Lower leg skin (tissue), 4 donors: ENCODE data around the gene KIF7. TPM values are rescaled to one million over a fixed set of nuclear protein-coding genes. Genes with fewer than 3 reads are reported as not detected.

Experiments
- DNase-seq, 2 donors: peaks; one replicate each; pipeline ENCODE4 v3.0.0-alpha.2; 2019; ENCODE audit warnings: low spot score in 2 of 2
- H3K4me3 ChIP-seq: fragments of 200-600 bp; sonication (generic); 2 replicates; pipeline ENCODE4 v1.5.1; 2017; ENCODE audit warnings: mild to moderate bottlenecking, low read depth; ENCODE audit not compliant: poor library complexity, severe bottlenecking
- POLR2A ChIP-seq, 2 donors: fragments of 450-650 bp; IDR thresholded peaks; one replicate each; pipeline ENCODE4 v1.6.1; 2016 to 2017; ENCODE audit warnings: antibody characterized with exemption in 2 of 2, mild to moderate bottlenecking in 1 of 2, moderate library complexity in 1 of 2
- WGBS, 2 donors: methylation state at CpG; one replicate each; pipeline ENCODE4 v1.1.5; 2018; 5-methylcytosine and 5-hydroxymethylcytosine counted together
- intact Hi-C: fragments of 100-400 bp; cut with DNase I; formaldehyde crosslinking; loops from one replicate; pipeline ENCODE4 v1.15.0; 2023; ENCODE audit warnings: low total_unique reads
- total RNA-seq, 4 donors: library from RNA; depleted of rRNA; stranded (reverse); fragments of >200 nt; gene quantifications; one replicate each; pipeline ENCODE4 v1.1.0, GENCODE V29; 2016
- TF ChIP-seq, protein P1 (sequence below), 3 donors: fragments of 450-650 bp; IDR thresholded peaks; one replicate each; pipeline ENCODE4 v1.5.1; 2016; ENCODE audit warnings: antibody characterized with exemption in 3 of 3, mild to moderate bottlenecking in 3 of 3, moderate library complexity in 2 of 3

The KIF7 gene
- total RNA-seq, 4 donors from 2014 or later = 1.3 to 3.7 (median 1.9) TPM

DNA sequence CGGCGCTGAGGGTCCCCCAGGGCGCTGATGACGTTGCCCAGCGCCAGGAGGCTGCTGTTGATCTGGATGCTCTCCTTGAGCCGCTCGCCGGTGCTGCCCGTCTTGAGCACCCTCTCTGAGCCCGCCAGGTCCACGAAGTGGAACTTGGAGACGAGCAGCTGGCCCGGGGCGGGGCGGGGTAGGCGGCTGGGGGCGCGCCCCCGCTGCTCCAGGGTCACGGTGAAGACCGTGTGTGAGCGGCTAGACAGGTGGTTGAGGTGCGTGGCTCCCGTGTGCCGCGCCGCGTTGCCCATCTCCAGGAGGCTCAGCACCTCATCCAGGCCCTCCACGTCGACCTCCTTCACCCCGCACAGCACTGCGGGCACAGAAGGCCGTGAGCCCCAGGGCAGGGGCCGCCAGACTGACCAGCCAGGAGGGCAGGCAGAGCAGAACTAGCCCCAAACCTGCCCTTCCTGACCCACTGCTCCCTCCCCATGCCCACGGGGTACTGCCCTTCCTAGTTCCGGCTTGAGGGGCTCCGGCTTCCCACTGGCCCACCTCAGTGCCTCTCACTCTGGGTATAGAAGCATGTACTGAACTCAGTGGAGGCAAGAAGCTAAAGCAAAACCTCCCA lies 6.1 kb downstream of the KIF7 start:
- DNase-seq = no peak
- no peak for TF ChIP-seq POLR2A (IDR thresholded peaks at IDR 0.05)
- TF ChIP-seq, protein P1, sequence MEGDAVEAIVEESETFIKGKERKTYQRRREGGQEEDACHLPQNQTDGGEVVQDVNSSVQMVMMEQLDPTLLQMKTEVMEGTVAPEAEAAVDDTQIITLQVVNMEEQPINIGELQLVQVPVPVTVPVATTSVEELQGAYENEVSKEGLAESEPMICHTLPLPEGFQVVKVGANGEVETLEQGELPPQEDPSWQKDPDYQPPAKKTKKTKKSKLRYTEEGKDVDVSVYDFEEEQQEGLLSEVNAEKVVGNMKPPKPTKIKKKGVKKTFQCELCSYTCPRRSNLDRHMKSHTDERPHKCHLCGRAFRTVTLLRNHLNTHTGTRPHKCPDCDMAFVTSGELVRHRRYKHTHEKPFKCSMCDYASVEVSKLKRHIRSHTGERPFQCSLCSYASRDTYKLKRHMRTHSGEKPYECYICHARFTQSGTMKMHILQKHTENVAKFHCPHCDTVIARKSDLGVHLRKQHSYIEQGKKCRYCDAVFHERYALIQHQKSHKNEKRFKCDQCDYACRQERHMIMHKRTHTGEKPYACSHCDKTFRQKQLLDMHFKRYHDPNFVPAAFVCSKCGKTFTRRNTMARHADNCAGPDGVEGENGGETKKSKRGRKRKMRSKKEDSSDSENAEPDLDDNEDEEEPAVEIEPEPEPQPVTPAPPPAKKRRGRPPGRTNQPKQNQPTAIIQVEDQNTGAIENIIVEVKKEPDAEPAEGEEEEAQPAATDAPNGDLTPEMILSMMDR (IDR thresholded peaks at IDR 0.05) = no peak
- 95 to 98% methylated on average over 37 of the region's 37 CpGs for WGBS, 2 donors
- no peak overlapping the region for H3K4me3 ChIP-seq
- intact Hi-C loops = no loop called here

DNA sequence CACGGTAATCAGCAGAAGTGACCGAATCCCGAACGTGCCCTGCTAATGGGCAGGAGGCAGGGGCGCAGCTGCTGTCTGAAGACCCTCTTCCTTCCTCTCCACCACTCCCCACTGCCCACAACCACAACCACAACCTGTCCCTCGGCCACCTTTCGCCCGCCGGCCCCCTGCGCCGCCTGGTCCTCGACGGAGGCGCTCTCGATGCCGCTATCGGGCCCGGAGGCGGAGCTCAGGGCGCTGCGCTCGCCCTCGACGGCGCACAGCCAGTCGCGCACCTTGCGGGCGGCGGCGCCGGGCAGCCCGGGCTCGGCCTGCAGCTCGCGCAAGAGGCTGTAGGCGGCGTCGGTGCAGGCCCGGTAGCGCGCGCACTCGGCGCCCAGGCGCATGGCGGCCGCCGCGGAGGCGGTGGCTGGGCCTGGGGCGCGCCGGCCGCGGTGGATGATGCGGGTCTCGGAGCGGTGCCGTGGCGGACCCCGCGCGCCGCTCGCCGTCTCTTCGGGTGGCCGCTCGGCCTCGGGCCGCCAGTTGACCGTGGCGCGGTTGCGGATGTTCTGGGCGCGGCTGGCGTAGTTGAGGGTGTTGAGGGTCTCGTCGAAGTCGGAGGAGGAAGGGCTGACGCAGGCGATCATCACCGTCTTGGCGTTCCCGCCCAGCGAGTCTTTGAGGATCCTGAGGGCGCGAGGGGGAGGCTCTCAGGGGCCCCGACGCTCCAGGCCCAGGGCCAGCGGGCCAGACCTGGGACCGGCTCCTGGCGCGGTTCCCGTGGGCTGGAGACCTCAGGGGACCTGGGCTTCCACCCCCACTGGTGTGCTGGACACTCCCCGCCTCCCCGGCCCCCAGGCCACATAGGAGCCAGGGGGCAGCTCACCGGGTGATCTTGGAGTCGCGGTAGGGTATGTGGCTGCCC lies 6.9 kb downstream of the KIF7 start:
- intact Hi-C loops = no loop called here
- H3K4me3 ChIP-seq = no peak overlapping the region
- DNase-seq = peak in 1 of 2 donors; percentile 66
- TF ChIP-seq, protein P1 (IDR thresholded peaks at IDR 0.05) = no peak
- no peak for TF ChIP-seq POLR2A (IDR thresholded peaks at IDR 0.05)
- WGBS, 2 donors = 89 to 92% methylated on average over 97 to 98 of the region's 102 CpGs

DNA sequence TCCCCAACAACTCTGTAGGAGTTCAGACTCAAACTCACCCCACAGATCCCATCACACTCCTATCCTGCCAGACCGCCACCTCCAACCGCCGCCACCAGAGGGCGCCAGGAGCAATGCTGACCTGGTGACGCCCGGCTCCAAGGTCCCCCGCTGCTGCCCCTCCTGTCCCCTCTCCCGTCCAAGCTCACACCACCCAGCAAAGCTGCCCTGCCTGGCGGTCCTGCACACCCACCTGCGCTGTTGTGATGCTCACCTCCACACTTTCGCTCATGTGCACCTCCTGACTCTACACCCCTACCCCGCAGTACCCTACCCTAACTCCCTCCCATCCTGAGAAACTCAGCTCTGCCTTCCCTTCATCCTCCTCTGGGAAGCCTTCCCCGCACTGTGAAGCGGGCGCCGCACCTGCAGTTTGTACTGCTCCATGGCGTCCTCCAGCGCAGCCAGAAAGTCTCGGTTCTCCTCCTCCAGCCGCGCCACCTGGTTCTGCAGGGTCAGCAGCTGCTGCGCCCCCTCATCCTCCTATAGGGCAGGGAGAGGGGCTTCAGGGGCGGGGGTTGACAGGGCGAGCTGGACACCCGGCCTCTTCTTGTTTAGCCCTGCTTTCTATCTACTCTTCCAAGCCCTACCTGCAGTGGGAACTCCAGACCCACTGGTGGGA lies 7.9 kb downstream of the KIF7 start:
- intact Hi-C loops = no loop called here
- DNase-seq = peak; percentile 59 to 95
- H3K4me3 ChIP-seq = no peak overlapping the region
- 56 to 57% methylated on average over 25 of the region's 25 CpGs for WGBS, 2 donors
- TF ChIP-seq, protein P1 (IDR thresholded peaks at IDR 0.05) = peak in 1 of 3 donors; percentile 32
- no peak for TF ChIP-seq POLR2A (IDR thresholded peaks at IDR 0.05)

DNA sequence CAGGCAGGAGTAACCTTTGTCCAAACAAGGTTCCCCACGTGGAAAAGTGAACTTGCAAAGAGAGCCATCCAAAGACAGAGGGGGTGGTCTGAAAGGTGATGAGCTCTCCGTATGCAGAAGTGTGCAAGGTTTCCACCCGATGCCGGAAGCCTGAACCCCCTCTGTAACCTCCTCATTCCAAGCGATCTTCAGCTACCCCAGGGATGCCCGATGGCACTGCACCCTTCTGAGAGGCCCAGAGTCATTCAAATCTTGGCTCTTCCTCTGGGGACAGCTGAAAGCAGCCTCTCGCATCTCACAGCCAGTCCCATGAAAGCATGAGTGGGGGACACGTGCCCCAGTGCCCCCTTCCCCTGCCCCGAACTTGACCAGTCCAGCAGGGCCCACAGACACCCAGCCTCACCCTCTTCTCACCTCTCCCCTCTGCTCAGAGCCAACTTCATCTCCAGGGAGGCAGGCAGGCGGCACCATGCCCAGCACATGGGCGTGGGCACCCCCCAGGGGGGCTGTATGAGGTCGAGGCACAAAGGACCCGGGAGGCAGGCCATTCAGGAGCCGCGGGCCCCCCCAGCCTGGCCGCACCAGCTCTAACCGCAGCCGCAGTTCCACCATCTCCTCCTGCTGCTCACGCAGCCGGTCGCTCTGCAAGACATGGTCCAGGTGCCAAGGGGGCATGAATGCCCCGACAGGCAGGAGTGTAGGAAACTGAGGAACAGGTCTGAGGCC lies 8.7 kb downstream of the KIF7 start:
- WGBS, 2 donors = 84 to 89% methylated on average over 17 to 21 of the region's 22 CpGs
- no peak for TF ChIP-seq POLR2A (IDR thresholded peaks at IDR 0.05)
- TF ChIP-seq, protein P1 (IDR thresholded peaks at IDR 0.05) = no peak
- intact Hi-C loops = no loop called here
- peak in 1 of 2 donors; percentile 56 for DNase-seq
- no peak overlapping the region for H3K4me3 ChIP-seq

DNA sequence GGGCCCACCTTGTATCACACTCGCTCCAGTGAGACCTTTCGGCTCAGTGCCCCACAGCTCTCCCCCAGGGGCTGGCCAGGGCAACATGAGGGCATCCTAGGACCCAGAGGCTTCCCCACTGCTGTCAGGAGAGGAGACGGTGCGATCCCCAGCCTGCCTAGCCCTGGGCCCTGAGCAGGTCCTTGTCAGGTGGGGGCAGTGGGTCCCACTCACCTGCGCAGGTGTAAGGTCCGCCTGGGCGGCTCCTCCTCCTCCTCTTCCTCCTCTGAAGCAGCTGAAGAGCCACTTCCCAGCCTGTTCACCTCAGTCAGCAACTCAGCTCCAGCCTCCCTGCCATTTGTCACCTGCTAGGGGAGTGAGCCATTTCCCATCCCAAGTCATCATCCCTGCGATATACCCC lies 9.6 kb downstream of the KIF7 start:
- peak in 1 of 2 donors; percentile 79 for DNase-seq
- WGBS, 2 donors = 88 to 91% methylated on average over 6 to 8 of the region's 8 CpGs
- intact Hi-C loops = no loop called here
- H3K4me3 ChIP-seq = no peak overlapping the region
- TF ChIP-seq POLR2A (IDR thresholded peaks at IDR 0.05) = no peak
